ENCODE results near the gene THSD7A. TPM values are rescaled to one million over a fixed set of nuclear protein-coding genes. Genes with fewer than 3 reads are reported as not detected.

THSD7A gene
- polyA plus RNA-seq, 3 donors from 2014 or later: not detected

DNA sequence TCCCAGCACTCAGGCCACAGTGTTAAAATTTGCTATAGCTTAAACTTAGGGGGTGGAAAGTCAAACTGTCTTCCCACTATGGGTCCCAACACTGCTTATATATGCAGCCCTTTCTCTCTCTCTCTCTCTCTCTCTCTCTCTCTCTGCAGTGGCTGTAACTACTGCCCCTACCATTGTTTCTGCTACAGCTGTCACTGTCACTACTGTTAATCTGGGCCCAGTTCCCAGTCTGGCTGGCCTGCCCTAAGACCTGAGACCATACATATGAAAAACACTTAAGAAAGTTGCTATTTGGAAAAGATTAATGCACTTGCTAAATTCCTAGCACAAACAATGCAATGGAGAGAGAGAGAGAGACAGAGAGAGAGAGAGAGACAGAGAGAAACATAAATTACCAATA lies 78.6 kb downstream of the THSD7A start:
- Mint-ChIP-seq H3K27me3 (ENCODE audit: low read depth in 3 of 3) (no peaks in the 10 kb centered on the region), H3K9me3 (peaks cover 0 to 36% (median 6%) of the 10 kb centered on the region in 6 donors), H3K36me3 (peaks cover 0 to 8% (median 0%) of the 10 kb centered on the region in 3 donors), H3K4me3 (no peak overlapping the region), H3K27ac (no peak overlapping the region), H3K4me1 (no peaks in the 10 kb centered on the region)
- no peak for DNase-seq

DNA sequence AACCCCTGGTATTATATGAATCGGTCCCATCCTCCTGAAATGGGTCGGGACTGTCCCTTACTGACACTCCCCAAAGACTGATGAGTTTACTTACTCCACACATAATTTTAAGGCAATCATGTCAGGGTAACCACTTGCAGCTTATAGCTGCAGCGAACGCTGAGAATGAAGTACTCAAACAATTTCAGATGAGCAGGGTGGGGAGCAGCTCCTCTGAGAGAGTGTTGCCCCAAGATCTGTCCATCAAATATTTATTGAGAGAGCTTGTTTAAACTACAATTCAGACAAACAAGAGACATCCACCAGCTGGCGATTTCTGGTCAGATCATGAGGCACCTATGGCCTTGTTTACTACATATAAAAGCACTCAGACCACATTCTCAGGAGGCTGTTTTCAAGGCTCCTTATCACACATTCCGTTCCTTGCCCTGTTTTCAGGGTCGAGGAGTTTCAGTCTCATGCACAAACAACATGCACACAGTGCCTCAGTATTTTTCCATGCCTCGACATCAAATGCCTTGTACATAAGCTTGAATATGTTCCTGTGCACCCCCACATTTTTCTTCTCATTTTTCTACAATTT lies 80.1 kb downstream of the THSD7A start:
- Mint-ChIP-seq H3K36me3 (peaks cover 0 to 8% (median 0%) of the 10 kb centered on the region in 3 donors), H3K4me1 (no peaks in the 10 kb centered on the region), H3K9me3 (peaks cover 0 to 32% (median 8%) of the 10 kb centered on the region in 6 donors), H3K4me3 (no peak overlapping the region), H3K27me3 (ENCODE audit: low read depth in 3 of 3) (no peaks in the 10 kb centered on the region), H3K27ac (no peak overlapping the region)
- no peak for DNase-seq

DNA sequence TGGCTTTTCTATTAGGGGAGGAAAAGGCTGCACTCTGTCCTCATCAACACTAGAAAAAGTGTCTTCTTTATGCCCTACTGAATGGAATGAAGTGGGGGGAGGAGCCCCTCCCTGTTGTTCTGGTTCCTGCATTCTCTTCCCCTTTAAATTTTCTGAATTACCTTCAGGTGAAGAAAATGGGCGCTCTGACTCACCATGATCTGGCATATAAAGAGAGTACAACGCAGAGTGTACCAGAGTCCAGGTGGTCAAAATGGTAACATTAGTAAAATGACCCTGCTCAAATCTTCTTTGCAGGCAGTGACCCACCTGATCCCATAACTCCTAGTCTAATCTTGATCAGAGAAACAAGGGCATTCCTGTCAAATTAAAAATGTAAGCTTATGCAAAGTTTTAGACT lies 80.7 kb downstream of the THSD7A start:
- Mint-ChIP-seq H3K4me3 (no peak overlapping the region), H3K27ac (no peak overlapping the region), H3K36me3 (peaks cover 0 to 8% (median 0%) of the 10 kb centered on the region in 3 donors), H3K9me3 (peaks cover 0 to 32% (median 8%) of the 10 kb centered on the region in 6 donors), H3K4me1 (no peaks in the 10 kb centered on the region), H3K27me3 (ENCODE audit: low read depth in 3 of 3) (no peaks in the 10 kb centered on the region)
- DNase-seq: no peak

DNA sequence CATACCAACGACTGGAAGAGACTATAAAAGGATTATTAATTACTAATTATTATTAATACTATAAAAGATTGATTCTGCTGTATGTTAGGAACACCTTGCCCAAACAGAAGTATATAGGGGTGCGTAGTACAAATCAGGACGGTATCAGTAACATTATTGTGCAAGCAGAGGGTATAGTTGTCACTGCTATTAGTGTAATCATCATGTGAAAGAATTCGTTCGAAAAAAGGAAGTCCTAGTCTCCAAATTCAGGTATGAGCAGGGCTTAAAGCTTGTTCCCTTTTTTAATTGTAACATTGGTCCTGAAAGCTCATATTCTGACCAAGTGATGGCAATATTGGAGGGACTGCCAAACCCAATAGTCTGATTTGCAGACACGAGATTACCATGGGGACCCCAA lies 81.8 kb downstream of the THSD7A start:
- no peaks in the 10 kb centered on the region for H3K27me3 Mint-ChIP-seq (ENCODE audit: low read depth in 3 of 3)
- H3K9me3 Mint-ChIP-seq: peaks cover 2 to 32% (median 4%) of the 10 kb centered on the region in 6 donors
- peaks cover 0 to 4% (median 0%) of the 10 kb centered on the region in 3 donors for H3K36me3 Mint-ChIP-seq
- no peak for DNase-seq
- no peak overlapping the region for H3K4me3 Mint-ChIP-seq
- H3K27ac Mint-ChIP-seq: no peak overlapping the region
- no peaks in the 10 kb centered on the region for H3K4me1 Mint-ChIP-seq

DNA sequence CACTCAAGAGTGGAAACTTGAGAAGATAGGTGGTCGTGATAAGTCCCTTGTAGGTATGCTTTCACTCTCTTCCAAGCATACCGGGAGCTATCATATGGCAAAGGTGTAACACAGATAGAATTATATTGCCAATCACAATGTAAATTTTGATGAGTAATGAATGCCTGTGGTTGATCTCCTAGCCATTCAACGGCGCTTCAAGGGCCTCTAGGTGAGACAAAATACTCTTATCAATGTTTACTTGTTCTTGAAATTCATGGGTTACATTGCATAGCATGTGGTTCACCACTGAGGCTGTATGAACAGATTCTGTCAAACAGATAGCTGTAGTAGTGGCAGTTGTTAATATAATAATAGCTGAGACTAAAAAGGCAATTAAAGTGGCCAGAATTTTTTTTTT lies 82.4 kb downstream of the THSD7A start:
- Mint-ChIP-seq H3K4me3 (no peak overlapping the region), H3K27me3 (ENCODE audit: low read depth in 3 of 3) (no peaks in the 10 kb centered on the region)

DNA sequence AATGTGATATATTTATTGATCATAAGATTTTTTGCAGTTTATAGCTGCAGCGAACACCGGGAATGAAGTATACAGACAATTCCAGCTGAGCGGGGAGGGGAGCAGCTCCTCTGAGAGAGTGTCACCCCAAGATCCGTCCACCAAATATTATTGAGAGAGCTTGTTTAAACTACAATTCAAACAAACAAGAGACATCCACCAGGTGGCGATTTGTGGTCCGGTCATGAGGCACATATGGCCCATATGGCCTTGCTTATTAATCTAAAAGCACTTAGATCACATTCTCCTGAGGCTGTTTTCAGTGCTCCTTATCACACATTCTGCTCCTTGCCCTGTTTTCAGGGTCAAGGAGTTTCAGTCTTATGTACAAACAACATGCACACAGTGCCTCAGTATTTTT lies 83.1 kb downstream of the THSD7A start:
- H3K4me1 Mint-ChIP-seq: no peaks in the 10 kb centered on the region
- DNase-seq: no peak
- no peak overlapping the region for H3K4me3 Mint-ChIP-seq
- no peak overlapping the region for H3K27ac Mint-ChIP-seq
- peaks cover 3 to 32% (median 4%) of the 10 kb centered on the region in 6 donors for H3K9me3 Mint-ChIP-seq
- peaks cover 0 to 4% (median 0%) of the 10 kb centered on the region in 3 donors for H3K36me3 Mint-ChIP-seq
- H3K27me3 Mint-ChIP-seq (ENCODE audit: low read depth in 3 of 3): no peaks in the 10 kb centered on the region

More for the DNA sequence above, 82.4 kb downstream of the THSD7A start:
- H3K36me3 Mint-ChIP-seq: peaks cover 0 to 4% (median 0%) of the 10 kb centered on the region in 3 donors
- peaks cover 3 to 32% (median 4%) of the 10 kb centered on the region in 6 donors for H3K9me3 Mint-ChIP-seq
- DNase-seq: no peak
- H3K27ac Mint-ChIP-seq: no peak overlapping the region
- H3K4me1 Mint-ChIP-seq: no peaks in the 10 kb centered on the region

DNA sequence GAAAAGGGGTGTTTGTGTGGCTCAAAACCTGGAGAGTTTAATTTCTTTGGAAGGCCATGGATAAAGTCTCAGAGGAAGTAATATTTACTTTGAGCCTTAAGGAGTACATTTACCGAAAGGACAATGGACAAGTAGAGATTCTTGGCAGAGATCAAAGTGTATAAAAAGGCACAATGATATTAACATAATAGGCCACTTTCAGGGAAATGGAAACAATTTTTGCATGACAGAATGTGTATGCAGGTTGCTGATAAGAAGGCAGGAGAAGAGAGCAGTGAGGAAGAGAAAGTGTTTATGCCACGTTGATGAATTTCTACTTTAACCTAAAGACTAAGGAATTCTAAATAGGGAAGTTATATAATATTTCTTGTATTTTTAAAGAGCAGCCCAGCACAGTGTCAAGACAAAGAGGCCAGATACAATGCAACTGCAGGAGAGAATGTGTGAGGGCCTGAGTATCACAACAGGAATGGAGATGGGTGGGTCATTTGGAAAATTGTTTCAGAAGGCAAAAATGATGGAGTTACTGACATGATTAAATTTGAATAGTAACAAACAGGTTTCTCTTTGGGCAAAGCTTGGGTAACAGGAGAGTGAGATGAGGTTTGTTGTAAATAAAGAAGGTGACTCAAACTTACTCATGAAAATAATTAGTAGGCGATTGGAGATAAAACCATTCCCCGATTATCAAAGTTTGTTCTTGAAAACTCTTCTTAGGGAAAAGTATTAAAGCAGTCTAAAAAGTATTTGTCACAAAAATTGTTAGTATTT lies 84.1 kb downstream of the THSD7A start:
- Mint-ChIP-seq H3K36me3 (no peaks in the 10 kb centered on the region), H3K4me3 (no peak overlapping the region), H3K9me3 (peaks cover 3 to 26% (median 4%) of the 10 kb centered on the region in 6 donors), H3K4me1 (no peaks in the 10 kb centered on the region), H3K27me3 (ENCODE audit: low read depth in 3 of 3) (no peaks in the 10 kb centered on the region), H3K27ac (no peak overlapping the region)
- no peak for DNase-seq

DNA sequence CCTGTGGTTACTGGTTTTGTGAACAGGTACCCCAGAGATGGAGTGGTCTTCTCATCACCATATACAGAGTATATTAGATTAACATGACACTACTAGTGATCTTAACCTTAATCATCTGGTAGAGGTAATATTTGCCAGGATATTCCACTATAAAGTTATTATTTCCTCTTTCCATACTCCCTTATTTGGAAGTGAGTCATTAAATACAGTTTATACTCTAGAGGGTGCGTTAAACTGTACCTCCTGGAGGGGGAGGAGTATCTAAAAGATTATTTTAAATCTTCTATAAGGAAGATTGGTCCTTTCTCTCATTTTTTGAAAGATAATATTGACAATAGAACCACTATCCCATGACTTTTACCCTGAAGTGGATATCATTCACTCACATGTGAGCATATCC lies 85.4 kb downstream of the THSD7A start:
- DNase-seq: no peak
- no peaks in the 10 kb centered on the region for H3K36me3 Mint-ChIP-seq
- peaks cover 3 to 19% (median 4%) of the 10 kb centered on the region in 6 donors for H3K9me3 Mint-ChIP-seq
- H3K4me3 Mint-ChIP-seq: no peak overlapping the region
- H3K27ac Mint-ChIP-seq: no peak overlapping the region
- H3K4me1 Mint-ChIP-seq: no peaks in the 10 kb centered on the region
- H3K27me3 Mint-ChIP-seq (ENCODE audit: low read depth in 3 of 3): no peaks in the 10 kb centered on the region

DNA sequence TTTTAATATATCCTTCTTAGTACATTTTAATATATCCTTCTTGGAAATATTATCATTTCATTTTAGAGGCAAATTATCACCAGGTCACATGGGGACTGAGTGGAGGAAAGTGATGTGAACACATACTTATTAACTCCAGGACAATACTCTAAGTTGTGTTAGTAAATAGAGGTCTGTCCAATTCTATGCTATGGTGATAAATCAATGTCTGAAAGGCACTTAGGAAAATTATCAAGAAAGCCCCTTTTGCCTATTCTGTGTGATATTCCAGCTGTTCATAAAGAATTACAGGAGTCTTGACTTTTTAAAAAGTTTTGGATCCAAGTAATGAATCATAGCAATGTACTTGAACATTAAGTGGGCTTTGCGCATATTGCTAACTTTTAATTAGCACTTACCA lies 88.5 kb downstream of the THSD7A start:
- Mint-ChIP-seq H3K27ac (no peak overlapping the region), H3K4me1 (no peaks in the 10 kb centered on the region), H3K9me3 (peaks cover 0 to 20% (median 4%) of the 10 kb centered on the region in 6 donors), H3K36me3 (no peaks in the 10 kb centered on the region), H3K4me3 (no peak overlapping the region), H3K27me3 (ENCODE audit: low read depth in 3 of 3) (no peaks in the 10 kb centered on the region)
- no peak for DNase-seq

DNA sequence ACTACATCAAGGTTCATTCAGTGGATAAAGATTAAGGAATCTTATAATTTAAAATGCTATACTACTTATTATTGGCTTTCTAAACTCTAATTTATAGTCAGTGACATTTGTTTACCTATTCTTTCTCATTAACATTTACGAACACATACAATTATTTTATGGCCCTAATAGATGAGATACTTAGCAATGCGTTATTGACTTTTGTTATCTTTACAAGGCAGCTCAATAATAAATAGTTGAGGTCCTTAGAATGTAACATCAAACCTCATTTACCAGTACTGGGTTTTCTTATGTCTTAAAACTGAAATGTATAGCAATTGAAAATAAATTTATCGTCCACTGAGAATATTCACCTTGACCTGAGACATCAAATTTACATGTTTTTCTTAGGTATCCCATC lies 89.0 kb downstream of the THSD7A start:
- no peaks in the 10 kb centered on the region for H3K4me1 Mint-ChIP-seq
- no peak overlapping the region for H3K4me3 Mint-ChIP-seq
- no peak for DNase-seq
- peaks cover 0 to 19% (median 4%) of the 10 kb centered on the region in 6 donors for H3K9me3 Mint-ChIP-seq
- H3K27ac Mint-ChIP-seq: no peak overlapping the region
- H3K36me3 Mint-ChIP-seq: no peaks in the 10 kb centered on the region
- no peaks in the 10 kb centered on the region for H3K27me3 Mint-ChIP-seq (ENCODE audit: low read depth in 3 of 3)

DNA sequence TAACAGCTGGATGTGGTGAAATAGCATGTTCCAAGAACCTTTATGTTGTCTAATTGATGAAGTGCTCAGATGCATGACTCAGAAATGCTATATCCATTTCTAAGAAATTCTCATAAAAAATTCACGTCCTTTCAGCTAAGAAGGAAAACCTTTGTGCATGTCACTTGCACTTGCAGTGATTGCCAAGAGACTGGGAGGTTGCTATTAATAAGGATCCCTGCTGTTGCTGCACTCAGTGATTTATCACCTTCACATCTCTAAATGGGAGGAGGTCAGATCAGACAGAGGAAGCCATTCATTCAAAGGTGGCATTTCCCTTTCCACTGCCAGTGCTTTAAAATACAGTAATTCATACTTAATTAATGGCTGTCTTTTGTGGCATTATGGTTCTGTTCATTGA lies 89.5 kb downstream of the THSD7A start:
- DNase-seq: no peak
- Mint-ChIP-seq H3K9me3 (peaks cover 0 to 14% (median 4%) of the 10 kb centered on the region in 6 donors), H3K27ac (no peak overlapping the region), H3K4me1 (no peaks in the 10 kb centered on the region), H3K27me3 (ENCODE audit: low read depth in 3 of 3) (no peaks in the 10 kb centered on the region), H3K36me3 (no peaks in the 10 kb centered on the region), H3K4me3 (no peak overlapping the region)

DNA sequence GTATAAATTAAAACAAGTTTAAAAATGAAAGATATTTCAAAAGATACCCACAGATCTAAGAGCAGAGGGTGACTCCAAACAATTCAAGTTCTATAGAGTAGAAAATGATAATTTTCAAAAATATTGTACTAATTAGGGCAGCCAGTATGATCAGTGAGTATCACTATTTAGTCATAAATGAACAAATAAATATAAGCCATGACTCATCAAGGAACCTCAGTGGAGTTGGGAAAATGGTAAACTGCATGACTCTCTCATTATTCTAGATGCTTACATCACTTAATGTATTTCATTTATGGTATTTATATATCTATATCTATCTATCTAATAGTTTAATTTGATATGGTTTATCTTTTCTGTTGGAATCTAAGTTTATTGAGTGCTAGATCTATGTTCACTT lies 94.3 kb downstream of the THSD7A start:
- peaks cover 0 to 26% (median 11%) of the 10 kb centered on the region in 6 donors for H3K9me3 Mint-ChIP-seq
- no peak for DNase-seq
- no peak overlapping the region for H3K4me3 Mint-ChIP-seq
- H3K4me1 Mint-ChIP-seq: no peaks in the 10 kb centered on the region
- H3K27ac Mint-ChIP-seq: no peak overlapping the region
- H3K36me3 Mint-ChIP-seq: no peaks in the 10 kb centered on the region
- peaks cover 0 to 1% (median 0%) of the 10 kb centered on the region in 3 donors for H3K27me3 Mint-ChIP-seq (ENCODE audit: low read depth in 3 of 3)

DNA sequence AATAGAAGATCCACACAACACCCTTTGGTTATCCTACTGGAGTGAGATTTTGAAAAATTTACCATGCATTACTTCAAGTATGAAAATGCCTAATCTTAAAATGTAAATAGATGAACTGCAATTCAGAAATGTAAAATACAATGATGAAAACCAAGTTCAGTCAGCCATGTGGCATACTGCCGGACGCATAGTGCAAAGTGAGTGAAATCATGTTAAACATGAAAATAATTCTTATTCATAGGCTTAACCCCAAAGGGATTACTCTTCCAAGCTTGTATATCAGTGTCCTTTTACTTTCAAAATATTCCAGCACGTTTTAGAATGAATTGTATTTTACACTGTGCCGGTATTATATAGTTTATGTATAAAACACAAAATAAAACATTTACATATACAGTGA lies 99.8 kb downstream of the THSD7A start:
- Mint-ChIP-seq H3K27ac (no peak overlapping the region), H3K4me3 (no peak overlapping the region), H3K27me3 (ENCODE audit: low read depth in 3 of 3) (peaks cover 0 to 1% (median 0%) of the 10 kb centered on the region in 3 donors), H3K9me3 (peaks cover 3 to 13% (median 7%) of the 10 kb centered on the region in 6 donors), H3K4me1 (no peaks in the 10 kb centered on the region), H3K36me3 (no peaks in the 10 kb centered on the region)
- DNase-seq: no peak

DNA sequence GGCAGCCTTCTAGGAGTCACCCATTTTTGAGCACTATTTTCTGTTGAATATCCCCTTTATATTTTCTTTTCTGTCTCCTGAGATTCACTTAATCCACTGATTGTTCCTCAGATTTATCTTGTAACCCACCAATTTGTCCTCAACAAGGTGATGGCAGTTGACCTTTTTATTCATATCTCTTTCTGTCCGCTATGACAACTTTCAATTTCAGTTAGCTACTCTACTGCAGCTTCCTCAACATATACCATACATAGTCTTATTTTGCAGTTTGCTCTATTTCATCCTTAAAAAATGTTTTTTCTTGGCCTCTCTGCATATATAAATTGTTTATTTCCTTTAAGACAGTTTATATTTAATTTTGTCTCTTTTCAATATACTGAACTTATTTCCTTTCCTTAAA lies 101.3 kb downstream of the THSD7A start:
- H3K9me3 Mint-ChIP-seq: peaks cover 2 to 14% (median 5%) of the 10 kb centered on the region in 6 donors
- no peak overlapping the region for H3K4me3 Mint-ChIP-seq
- no peak for DNase-seq
- H3K4me1 Mint-ChIP-seq: no peaks in the 10 kb centered on the region
- H3K27ac Mint-ChIP-seq: no peak overlapping the region
- no peaks in the 10 kb centered on the region for H3K36me3 Mint-ChIP-seq
- H3K27me3 Mint-ChIP-seq (ENCODE audit: low read depth in 3 of 3): peaks cover 0 to 1% (median 0%) of the 10 kb centered on the region in 3 donors

Measured in immature natural killer cell (primary cell).